NCI-H2171 treated with DMSO at 0.1 percent for 48 hours (cell line): ENCODE measurements around the gene ZFHX3.

ENCODE experiments used
- DNase-seq: peaks from one replicate; lab custom pipeline; 2025; lab: John Stamatoyannopoulos, UW

ZFHX3 gene

GRCh38 chr16:72975809-72976437 is 72.0 kb downstream of the ZFHX3 start:
- DNase-seq: no peak

- no peak for DNase-seq
These were observed 73.7 kb downstream of the ZFHX3 start for GRCh38 chr16:72974142-72974769.

- DNase-seq: no peak
These were observed 74.9 kb downstream of the ZFHX3 start for GRCh38 chr16:72972878-72973571.

GRCh38 chr16:72971370-72971769 is 76.6 kb downstream of the ZFHX3 start:
- no peak for DNase-seq

GRCh38 chr16:72970656-72971055 is 77.3 kb downstream of the ZFHX3 start:
- peak; percentile 21 for DNase-seq

GRCh38 chr16:72969812-72970211 is 78.1 kb downstream of the ZFHX3 start:
- no peak for DNase-seq

GRCh38 chr16:72969146-72969545 is 78.8 kb downstream of the ZFHX3 start:
- no peak for DNase-seq

GRCh38 chr16:72967941-72968340 is 80.0 kb downstream of the ZFHX3 start:
- DNase-seq: no peak

- DNase-seq: no peak
These were observed 84.2 kb downstream of the ZFHX3 start for GRCh38 chr16:72963533-72964315.

GRCh38 chr16:72962347-72962746 is 85.6 kb downstream of the ZFHX3 start:
- no peak for DNase-seq

GRCh38 chr16:72961863-72962262 is 86.1 kb downstream of the ZFHX3 start:
- DNase-seq: no peak

- peak; percentile 99 for DNase-seq
These were observed 86.7 kb downstream of the ZFHX3 start for GRCh38 chr16:72961115-72961832.

GRCh38 chr16:72960101-72960500 is 87.8 kb downstream of the ZFHX3 start:
- DNase-seq: no peak

- DNase-seq: no peak
These were observed 88.5 kb downstream of the ZFHX3 start for GRCh38 chr16:72959301-72959996.

- DNase-seq: no peak
These were observed 89.3 kb downstream of the ZFHX3 start for GRCh38 chr16:72958522-72959076.

- DNase-seq: no peak
These were observed 90.3 kb downstream of the ZFHX3 start for GRCh38 chr16:72957303-72958277.

- no peak for DNase-seq
These were observed 91.5 kb downstream of the ZFHX3 start for GRCh38 chr16:72956124-72957064.

- DNase-seq: no peak
These were observed 95.1 kb downstream of the ZFHX3 start for GRCh38 chr16:72952811-72953271.
